GM12865 (cell line): ENCODE results near the gene TXLNB.

Experiments
- DNase-seq: peaks from one replicate; pipeline ENCODE4 v3.0.0; 2010; ENCODE audit warnings: low read depth
- H3K4me3 ChIP-seq: 2 replicates; pipeline ENCODE4 v1.5.1; 2011; ENCODE audit warnings: mild to moderate bottlenecking, low read depth, low read length, control low read depth
- CTCF ChIP-seq: IDR thresholded peaks from 2 replicates; pipeline ENCODE4 v1.5.1; 2011; ENCODE audit warnings: low read length, control low read depth, low read depth, inconsistent platforms; ENCODE audit not compliant: insufficient read depth; ENCODE audit errors: missing control alignments

The TXLNB gene

GRCh38 chr6:139198529-139199288, 93.1 kb downstream of the TXLNB start:
- no peak for DNase-seq
- TF ChIP-seq CTCF = no peak
- H3K4me3 ChIP-seq = no peak overlapping the region

GRCh38 chr6:139194740-139195139, 97.1 kb downstream of the TXLNB start:
- no peak overlapping the region for H3K4me3 ChIP-seq
- TF ChIP-seq CTCF = no peak
- no peak for DNase-seq
